Inflammatory macrophage treated with lipopolysaccharide for 1 hour (primary cell): ENCODE results near the gene MIB2.

Experiments
- DNase-seq, 2 donors: peaks; one replicate each; pipeline ENCODE4 v3.0.0-alpha.2; 2020 to 2022

MIB2 gene

DNA sequence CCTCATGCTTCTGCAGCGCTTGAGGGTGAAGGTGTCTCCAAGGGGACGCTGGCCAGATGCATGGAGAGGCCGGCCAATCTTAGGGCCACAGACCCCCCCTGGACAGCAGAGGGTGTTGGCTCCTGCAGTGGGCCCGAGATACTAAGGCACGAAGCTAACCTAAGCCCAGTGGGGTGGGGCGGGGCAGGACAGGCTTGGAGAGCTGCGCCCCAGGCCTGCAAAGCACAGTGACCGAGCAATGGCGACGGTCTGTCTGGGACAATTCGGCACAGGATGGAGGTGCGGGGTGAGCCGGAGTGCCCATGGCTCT lies 16.6 kb upstream of the MIB2 start:
- DNase-seq = no peak

DNA sequence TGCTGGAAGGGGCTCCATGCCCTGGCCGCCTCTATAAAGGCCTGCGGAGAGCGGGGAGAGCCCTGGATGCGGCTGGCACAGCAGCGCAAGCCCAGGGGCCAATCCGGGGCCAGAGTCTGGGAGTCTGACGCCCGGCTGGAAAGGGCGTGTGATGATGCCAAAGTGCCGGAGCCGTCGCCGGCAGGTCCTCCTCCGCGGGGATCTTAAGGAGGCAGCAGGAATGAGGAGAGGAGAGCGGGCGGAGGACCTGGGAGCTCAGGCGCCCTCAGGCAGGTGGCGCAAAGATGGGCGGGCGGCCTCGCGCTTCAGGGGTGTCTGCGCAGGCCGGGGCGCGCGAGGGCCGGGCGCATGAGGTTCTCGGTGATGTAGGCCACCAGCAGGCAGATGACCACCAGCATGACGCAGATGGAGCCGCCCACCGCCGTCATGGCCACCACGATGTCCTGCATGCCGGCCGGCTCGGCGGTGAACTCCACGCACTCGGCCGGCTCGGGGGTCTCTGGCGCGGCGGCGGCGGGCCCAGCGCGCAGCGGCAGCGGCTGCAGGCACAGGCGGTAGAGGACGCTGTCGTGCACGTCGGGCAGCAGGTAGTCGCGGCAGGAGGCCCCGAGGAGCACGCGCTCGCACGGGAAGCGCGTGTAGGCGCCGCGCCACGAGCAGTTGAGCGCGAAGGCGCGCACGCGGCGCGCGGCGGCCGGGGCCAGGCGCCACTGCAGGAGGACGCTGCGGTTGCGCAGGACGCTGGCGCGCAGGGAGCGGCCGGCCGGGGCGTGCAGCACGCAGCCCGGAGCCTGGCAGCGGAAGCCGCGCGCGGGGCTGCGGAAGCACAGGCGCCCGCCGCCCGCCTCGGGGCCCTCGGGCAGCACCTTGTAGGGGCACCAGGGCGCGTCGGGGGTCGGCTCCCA lies 16.0 kb upstream of the MIB2 start:
- peak; percentile 19 to 21 for DNase-seq

DNA sequence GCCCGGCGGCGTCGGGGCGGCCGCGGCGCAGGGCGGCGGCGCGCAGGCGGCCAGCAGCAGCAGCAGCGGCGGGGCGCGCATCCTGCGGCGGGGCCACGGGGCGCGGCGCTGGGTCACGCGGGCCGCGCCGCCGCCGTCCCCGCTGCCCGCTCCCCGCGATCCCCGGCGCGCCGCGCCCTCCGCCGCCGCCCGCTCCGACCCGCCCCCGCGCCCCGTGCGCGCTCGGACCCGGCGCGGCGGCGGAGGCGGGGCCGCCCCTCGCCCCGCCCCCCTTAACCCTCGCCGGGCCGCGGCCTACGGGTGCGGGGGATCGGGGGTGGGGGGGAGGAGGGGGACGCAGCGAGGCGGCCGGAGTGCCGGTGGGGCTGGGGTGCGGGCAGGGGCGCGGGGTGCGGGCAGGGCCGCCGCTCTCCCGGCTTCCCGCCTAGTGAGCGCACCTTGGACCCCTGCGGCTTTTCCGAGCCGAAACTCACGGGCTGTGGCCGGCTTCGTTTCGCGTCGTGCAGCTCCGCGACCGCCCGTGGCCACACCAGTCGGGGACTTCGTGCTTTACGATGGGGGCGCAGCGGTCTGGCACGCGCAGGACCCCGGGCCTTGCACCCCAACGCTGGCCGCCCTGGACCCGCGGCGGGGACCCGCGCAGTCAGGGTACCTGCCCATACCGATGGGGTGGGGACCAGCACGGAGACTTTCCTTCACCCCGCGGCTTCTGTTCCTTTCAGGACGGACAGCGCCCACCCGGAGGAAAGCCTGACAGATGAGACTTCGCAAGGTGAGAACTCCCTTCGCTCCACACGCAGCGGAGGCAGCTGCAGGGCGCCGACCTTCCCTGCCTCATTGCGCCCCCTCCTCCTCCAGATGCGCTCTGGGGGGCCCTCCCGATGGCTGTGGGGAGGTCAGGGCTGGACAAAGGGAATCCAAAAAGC lies 15.1 kb upstream of the MIB2 start, which contains the start of gene FNDC10:
Gene FNDC10, minus strand, starts transcription at position 201 of the 926 bp plus-strand sequence. Its CDS starts 120 bp downstream, at position 81.
- DNase-seq = no peak

DNA sequence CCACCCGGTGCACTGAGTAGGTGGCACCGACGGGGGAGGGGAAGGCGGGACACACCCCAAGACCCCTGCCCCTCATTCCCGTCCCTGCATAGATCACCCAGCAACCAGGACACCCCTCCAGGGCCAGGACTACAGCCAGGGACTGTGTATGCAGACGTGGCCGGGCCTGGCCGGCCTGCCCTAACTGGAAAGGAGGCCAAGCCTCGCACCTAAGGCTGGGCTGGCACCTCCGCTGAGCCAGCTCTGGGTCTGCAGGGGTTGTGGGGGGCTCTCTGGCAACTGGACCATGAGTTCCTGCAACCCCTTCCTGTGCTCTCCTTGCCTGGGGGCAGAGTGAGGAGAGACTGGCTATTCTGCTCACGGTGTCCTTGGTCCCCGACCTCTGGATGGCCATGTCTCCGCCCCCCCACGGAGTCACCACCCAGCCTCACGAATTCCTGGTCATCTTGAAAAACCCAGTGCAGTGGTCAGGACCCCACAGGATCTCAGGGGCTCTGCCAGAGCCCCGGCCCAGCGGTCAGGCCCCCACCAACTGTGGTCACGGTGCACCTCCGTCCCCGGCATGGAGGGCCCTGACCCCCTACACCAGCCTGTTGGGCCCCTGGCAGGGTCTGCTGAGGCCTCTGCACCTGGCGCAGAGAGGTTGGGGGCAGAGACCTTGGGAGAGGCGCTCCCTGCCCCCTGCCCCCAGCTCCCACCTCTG lies 14.3 kb upstream of the MIB2 start:
- DNase-seq = no peak

DNA sequence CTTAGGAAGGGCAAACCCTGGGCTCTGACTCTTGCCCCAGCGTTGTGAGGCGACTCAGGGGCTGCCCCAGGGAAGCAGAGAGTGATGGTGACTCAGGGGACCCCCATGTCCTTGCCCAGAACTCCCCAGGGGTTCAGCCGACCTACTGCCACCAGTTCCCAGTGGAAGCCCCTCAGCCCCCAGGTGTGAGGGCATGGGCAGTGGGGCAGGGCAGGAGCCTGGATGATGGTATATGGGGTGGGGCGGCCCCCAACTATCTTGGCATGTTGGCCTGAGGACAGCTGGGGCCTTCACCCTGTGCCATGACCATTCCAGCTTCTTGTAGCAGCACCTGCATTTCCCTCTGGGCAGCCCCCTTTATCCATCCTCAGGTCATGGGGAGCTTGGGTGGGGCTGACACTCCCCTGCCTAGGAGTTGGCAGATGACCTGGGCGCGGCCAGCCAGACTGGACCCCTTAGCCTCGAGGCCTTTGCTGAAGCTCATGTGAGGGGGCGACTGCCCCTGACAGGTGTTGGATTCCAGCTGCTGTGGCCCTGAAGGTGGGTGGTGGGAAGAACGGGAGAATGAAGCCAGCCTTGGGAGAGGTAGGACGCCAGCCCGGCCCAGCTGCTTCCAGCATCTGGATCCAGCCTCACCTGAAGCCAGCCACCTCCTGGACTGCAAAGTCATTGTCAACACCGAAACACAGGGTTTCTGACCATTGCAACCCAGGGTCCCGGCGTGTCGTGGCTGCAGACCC lies 13.6 kb upstream of the MIB2 start:
- DNase-seq = no peak

DNA sequence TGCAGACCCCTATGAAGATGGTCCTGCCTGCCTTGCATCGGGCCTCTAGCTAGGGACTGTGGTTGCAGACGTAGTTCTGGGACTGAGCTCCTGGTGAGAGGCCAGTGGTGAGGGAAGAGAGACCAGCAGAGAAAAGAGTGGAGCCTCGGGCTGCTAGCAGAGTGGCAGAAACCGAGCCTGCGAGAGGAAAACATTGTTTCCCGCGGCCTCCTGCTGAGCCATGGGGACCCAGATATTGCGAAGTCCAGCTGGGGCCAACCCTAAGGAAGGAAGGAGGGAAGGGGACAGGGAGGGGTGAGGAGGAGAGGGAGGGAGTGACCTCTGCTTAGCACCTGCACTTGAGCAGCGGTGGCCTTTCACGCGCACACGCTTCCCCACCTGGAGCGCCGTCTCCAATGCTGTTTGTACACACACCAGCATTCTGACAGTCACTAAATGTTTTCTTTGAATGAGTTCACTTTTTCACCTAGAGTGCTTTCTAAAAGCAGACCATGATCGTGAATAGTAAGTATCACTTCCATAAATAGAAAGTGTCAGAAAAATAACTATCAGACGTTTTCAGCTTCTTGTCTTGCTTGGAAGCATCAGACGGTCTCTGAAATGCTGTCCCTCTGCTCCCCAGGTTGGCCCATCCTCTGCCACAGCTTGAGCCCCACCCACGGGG lies 12.9 kb upstream of the MIB2 start:
- no peak for DNase-seq

DNA sequence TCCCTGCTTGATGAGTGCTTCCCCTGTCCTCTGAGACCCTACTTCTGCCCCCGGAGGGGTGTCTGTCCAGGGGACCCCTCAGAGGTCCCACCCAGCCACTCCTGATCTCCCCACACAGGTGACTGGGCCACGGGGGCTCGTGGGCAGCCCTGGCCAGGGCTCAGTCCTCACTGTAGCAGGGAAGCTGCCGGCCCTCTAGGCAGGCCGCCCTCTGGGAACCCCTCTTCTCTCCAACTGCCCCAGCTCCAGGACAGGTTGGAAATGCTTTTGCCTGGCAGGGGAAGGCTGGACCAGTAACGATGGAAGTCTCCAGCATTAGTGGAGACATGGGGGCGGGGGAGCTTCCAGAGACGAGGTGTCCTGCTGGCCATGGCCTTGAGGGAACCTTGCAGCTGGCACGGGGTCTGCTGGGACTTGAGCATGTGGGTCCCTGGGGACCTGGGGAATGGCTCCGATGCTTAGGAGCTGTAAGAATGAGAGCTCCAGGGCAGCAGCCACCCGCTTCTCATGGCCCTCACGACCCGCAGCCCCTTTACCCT lies 12.3 kb upstream of the MIB2 start:
- no peak for DNase-seq

DNA sequence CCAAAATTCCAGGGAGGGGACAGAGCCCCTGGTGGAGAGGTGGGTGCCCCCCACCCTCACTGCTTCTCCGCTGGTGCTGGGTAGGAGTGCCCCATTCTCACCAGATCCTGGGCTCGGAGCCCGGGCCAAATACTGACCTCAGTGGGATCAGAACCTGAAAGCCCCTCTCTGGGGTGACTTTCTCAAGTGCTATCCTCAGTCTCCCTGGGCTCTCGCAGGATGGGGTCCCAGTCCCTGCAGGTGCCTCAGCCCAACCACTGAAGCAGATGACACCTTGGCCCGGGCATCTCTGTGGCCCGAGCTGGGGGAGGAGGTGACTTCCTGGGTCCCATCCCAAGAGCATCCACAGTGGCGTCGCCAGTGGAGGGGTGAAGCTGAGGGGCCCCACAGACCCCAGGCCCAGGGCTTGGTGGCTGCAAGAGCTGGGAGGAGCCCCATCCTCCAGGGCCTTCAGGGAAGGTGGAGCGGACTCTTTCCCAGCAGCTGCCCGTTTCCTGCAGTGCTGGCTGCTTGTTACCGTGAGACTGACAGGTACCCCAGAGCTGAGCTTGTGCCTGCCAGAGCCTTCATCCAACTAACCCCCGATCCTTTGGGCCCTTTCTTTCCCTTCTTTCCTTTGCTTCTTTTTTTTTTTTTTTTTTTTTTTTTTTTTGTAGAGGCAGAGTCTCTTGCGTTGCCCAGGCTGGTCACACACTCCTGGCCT lies 11.5 kb upstream of the MIB2 start:
- DNase-seq = no peak

DNA sequence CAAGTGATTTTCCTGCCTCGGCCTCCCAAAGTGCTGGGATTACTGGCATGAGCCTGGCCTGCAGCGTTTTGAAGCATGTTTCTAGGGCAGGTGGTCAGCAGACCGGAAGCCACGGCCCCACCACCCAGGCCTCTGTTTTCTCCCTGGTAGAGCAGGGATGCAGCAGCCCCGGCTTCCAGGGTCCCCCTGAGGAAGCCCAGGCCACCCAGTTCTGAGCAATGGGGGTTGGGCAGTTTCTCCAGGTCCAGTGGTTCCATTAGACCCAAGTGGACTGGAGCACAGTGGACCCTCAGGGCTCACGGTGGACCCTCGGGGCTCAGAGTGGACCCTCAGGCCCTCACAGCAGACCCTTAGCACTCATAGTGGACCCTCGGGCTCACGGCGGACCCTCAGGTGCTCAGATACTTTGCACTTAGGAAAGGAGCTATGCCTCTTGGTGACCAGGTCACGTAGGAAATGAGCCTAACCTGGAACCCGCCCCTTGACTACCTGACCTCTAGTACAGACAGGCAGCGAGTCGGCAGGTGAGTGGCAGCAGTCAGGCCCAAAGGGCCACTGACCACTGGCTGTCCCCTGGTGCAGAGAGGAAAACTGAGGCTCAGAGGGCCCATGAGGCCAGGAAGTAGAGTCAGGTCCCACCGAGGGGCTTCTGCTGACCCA lies 10.8 kb upstream of the MIB2 start:
- DNase-seq = no peak

DNA sequence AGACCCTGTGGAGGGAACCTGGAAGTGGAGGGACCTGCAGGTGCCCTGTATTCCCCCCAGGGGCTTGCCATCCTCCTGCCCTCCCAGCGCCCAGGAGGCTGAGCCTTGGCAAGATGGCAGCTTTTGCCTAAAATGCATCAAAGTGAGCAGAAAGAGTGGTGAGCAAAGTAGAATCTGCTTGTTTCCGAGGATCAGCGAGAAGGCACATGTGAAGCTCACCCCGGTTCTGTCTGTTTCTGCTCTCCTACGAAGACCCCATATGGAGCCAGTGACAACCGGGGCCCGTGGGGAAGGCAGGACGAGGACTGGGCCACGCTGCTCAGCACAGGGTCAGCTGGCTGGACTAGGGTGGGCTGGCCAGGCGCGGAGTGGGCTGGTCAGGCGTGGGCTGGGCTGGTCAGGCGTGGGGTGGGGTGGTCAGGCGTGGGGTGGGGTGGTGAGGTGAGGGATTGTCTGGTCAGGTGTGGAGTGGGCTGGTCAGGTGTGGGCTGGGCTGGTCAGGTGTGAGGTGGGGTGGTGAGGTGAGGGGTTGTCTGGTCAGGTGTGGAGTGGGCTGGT lies 10.2 kb upstream of the MIB2 start:
- DNase-seq = no peak

DNA sequence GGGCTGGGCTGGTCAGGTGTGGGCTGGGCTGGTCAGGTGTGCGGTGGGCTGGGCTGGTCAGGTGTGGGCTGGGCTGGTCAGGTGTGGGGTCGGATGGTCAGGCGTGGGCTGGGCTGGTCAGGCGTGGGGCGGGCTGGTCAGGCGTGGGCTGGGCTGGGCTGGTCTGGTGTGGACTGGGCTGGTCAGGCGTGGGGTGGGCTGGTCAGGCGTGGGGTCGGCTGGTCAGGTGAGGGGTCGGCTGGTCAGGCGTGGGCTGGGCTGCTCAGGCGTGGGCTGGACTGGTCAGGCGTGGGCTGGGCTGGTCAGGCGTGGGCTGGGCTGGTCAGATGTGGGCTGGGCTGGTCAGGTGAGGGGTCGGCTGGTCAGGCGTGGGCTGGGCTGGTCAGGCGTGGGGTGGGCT lies 9.6 kb upstream of the MIB2 start:
- DNase-seq = no peak

DNA sequence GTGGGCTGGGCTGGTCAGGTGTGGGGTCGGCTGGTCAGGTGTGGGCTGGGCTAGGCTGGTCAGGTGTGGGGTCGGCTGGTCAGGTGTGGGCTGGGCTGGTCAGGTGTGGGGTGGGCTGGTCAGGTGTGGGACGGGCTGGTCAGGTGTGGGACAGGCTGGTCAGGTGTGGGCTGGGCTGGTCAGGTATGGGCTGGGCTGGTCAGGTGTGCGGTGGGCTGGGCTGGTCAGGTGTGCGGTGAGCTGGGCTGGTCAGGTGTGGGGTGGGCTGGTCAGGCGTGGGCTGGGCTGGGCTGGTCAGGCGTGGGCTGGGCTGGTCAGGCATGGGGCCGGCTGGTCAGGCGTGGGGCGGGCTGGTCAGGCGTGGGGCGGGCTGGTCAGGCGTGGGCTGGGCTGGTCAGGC lies 9.1 kb upstream of the MIB2 start:
- no peak for DNase-seq

DNA sequence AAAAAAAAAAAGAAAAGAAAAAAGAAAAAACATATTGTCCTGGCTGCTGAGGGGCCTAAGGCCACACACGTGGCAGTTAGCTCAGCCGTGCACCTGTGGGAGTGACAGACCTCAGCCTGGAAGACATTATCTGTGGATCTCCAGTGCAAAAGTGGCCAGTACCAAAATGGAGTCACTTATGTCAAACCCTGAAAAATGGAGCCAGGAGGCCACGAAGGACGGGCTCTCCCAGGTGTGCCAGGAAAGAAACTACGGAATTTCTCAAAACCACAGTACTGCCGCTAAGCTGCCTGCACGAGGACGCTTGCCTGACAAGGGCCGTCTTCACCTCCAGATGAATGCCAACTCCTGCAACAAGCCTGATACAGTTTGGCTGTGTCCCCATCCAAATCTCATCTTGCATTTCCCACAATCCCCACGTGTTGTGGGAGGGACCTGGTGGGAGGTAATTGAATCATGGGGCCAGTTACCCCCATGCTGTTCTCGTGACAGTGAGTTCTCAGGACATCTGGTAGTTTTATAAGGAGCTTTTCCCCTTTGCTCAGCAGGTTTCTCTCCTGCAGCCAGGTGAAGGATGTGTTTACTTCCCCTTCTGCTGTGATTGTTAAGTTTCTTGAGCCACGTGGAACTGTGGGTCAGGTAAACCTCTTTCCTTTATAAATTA lies 5.3 kb upstream of the MIB2 start:
- DNase-seq = peak in 1 of 2 donors; percentile 17

DNA sequence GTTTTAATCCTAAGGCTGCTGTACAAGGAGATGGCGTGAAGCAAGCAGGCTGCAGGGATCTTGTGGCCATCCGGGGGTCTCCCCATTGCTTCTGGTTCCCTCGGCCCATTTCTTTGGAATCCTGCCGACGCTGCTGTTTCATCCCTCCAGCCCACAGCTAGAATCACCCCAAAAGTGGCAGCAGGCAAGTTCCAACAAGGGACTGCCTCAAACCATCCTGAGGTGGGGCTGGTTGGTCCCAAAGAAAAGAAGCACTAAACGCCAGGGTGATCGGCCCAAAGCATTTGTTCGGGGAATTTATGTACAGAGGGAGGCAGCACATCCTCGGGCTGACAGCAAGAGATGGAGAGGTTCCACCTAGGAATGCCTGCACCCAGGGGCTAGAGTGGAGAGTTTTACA lies 4.5 kb upstream of the MIB2 start:
- DNase-seq = no peak

DNA sequence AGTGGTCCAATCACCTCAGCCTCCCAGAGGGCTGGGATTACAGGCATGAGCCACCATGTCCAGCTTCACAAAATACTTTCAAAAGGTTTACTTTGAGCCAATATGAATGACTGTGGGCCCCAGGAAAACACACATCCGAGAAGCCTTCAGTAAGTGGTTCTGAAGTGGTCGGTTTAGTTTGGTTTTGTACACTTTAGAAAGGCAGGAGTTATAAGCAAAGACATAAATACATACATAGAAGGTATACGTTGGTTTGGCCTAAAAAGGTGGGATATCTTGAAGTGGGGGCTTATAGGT lies 3.2 kb upstream of the MIB2 start:
- DNase-seq = no peak

DNA sequence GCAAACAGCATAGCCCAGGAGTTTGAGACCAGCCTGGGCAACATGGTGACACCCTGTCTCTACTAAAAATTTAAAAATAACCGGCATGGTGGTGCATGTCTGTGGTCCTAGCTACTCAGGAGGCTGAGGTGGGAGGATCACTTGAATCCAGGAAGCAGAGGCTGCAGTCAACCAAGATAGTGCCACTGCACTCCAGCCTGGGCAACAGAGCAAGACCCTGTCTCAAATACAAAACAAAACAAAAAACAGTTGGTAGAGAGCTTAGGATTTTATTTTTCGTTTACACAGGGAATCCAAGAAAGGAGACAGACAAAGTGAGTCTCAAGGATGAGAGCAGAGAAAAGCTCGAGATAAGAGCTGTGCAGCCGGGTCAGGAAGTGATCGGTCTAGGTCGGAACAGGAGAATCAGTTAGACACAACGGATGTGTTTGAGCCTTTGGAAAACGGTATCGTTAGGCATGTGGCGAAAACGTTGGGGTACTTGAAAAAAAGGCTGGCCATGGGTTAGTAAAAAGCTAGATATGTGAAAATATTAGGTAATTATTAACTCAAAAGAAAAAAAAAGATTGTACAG lies 1.7 kb upstream of the MIB2 start:
- DNase-seq = no peak

DNA sequence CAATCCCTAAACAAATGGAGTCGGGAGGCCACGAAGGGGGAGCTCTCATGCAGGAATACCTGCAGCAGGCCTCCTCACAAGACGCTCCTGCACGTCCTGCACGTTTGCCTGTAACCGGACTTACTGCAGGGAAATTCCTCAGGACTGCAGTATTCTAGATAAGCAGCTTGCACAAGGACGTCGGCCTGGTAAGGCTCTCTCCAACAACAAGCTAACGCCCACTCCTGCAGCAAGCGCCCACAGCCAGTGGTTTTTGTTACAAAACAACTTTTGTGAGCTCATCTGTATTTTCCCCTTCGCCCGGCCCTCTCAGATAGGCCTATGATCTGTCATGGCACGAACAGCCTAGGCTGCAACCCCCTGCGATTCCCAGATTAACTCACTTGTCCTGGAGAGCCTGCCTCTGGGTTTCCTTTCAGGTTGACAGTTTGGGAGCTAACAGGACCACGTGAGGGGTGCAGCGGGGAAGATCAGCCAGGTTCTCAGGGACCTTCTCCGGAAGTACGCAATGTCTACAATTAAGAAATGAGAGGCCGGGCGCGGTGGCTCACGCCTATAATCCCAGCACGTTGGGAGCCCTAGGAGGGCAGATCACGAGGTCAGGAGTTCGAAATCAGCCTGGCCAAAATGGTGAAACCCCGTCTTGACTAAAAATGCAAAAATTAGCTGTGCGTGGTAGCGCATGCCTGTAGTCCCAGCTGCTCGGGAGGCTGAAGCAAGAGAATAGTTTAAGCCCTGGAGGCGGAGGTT lies 921 bp upstream of the MIB2 start:
- DNase-seq = peak; percentile 97 to 99

DNA sequence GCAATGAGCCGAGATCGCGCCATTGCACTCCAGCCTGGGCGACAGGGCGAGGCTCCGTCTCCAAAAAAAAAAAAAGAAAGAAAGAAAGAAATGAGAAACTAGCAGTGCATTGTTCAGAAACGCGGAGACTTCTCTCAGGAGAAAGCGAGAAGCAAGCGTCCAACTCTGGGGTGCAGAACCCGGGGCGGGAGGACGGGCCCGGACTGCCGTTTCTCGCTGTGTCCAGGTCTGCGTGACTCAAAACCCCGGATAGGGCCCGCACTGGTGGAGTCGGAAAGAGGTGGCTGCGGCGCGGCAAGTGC lies 395 bp upstream of the MIB2 start:
- no peak for DNase-seq
